AG09319 (cell line): ENCODE data around the gene LCN10.
"Not testable (repeated sequence)": the region's sequence is repeated elsewhere in the genome, so short reads cannot be mapped to it uniquely, and the experiment has no call there.

Source experiments
- DNase-seq: peaks from one replicate; pipeline ENCODE4 v3.0.0-alpha.2; 2010; ENCODE audit warnings: low read depth; ENCODE audit errors: extremely low read depth
- TF ChIP-seq, protein P1 (sequence below): IDR thresholded peaks from 2 replicates; pipeline ENCODE4 v1.5.1; 2011; ENCODE audit warnings: low read depth, mild to moderate bottlenecking, inconsistent platforms, low read length, moderate library complexity

LCN10 gene

GRCh38 chr9:136760424-136760823 is 17.7 kb upstream of the LCN10 start:
- no peak for DNase-seq
- TF ChIP-seq, protein P1, sequence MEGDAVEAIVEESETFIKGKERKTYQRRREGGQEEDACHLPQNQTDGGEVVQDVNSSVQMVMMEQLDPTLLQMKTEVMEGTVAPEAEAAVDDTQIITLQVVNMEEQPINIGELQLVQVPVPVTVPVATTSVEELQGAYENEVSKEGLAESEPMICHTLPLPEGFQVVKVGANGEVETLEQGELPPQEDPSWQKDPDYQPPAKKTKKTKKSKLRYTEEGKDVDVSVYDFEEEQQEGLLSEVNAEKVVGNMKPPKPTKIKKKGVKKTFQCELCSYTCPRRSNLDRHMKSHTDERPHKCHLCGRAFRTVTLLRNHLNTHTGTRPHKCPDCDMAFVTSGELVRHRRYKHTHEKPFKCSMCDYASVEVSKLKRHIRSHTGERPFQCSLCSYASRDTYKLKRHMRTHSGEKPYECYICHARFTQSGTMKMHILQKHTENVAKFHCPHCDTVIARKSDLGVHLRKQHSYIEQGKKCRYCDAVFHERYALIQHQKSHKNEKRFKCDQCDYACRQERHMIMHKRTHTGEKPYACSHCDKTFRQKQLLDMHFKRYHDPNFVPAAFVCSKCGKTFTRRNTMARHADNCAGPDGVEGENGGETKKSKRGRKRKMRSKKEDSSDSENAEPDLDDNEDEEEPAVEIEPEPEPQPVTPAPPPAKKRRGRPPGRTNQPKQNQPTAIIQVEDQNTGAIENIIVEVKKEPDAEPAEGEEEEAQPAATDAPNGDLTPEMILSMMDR = no peak

- TF ChIP-seq, protein P1 = no peak
- no peak for DNase-seq
Measured at GRCh38 chr9:136759436-136760325, 16.9 kb upstream of the LCN10 start.

- no peak for DNase-seq
- TF ChIP-seq, protein P1 = no peak
Measured at GRCh38 chr9:136759001-136759400, 16.3 kb upstream of the LCN10 start.

DNA sequence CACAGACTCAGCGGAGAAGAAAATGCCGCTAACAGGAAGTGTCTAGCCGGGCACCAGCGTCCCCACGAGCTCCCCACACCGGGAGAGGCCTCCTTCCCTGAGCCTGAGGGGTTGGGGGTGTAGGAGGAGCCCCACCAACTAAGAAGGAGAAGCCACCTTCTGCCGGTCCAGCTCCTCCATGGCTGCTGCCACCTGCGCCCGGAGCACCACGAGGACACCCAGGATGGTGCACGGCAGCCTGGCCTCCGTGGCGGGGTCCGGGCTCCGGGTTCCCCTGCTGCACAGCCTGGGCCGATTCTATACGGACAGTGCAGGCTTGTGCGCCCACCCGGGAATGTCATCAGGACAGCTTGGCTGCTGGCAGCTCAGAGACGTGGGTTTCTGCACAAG is 15.0 kb upstream of the LCN10 start:
- no peak for DNase-seq
- TF ChIP-seq, protein P1 = no peak

DNA sequence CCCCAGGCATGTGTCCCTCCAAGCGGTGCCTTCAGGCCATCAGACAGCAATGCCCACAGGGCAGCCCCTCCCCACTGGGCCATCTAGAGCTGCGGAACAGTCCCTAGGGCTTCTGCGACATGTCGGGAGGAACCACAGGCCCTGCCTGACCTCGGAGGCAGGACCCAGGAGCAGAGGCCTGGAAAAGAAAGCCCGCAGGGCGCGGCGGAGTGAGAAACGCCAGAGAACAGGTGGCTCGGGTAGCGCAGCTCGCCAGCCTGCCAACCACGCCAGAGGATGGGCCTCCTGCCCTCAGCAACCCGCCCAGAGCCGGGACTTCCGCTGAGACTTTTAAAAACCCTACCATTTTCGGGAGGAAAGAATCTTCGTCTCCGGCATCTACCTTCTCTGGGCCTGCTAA is 14.6 kb upstream of the LCN10 start:
- TF ChIP-seq, protein P1 = no peak
- DNase-seq = no peak

- no peak for DNase-seq
- TF ChIP-seq, protein P1 = no peak
Measured at GRCh38 chr9:136756836-136757235, 14.1 kb upstream of the LCN10 start.

- TF ChIP-seq, protein P1 = no peak
- no peak for DNase-seq
Measured at GRCh38 chr9:136756134-136756438, 13.3 kb upstream of the LCN10 start.

- DNase-seq = not testable (repeated sequence)
Measured at GRCh38 chr9:136755302-136756133, 12.8 kb upstream of the LCN10 start.
